Activated naive CD8-positive, alpha-beta T cell treated with anti-CD3 and anti-CD28 coated beads, Interleukin-2, amount 10 ng/mL, durations not matched to agents 7 days and 5 days (primary cell): Measurements from ENCODE around the gene PALD1. TPM values are rescaled to one million over a fixed set of nuclear protein-coding genes. Genes with fewer than 3 reads are reported as not detected.
"Not testable (repeated sequence)": the region's sequence is repeated elsewhere in the genome, so short reads cannot be mapped to it uniquely, and the experiment has no call there.

Experiments used
- ATAC-seq: fragments of 150-1000 bp; cut with Tn5 transposase; one replicate; pipeline ENCODE4 v1.10.0; 2021; ENCODE audit warnings: low read depth, moderate library complexity
- POLR2A ChIA-PET: fragments of 350-600 bp; sonication (Branson Sonifier 250); formaldehyde crosslinking; loops from one replicate; lab custom pipeline; 2021; ENCODE audit warnings: antibody characterized with exemption; lab: Charles Lee
- DNase-seq: peaks from one replicate; pipeline ENCODE4 v3.0.0; 2021
- H3K27ac Mint-ChIP-seq: one replicate; pipeline ENCODE4 v1.8.0; 2022; ENCODE audit warnings: mild to moderate bottlenecking, mixed read lengths
- H3K27me3 Mint-ChIP-seq: one replicate; pipeline ENCODE4 v1.8.0; 2022; ENCODE audit warnings: mild to moderate bottlenecking, moderate library complexity, mixed read lengths
- H3K36me3 Mint-ChIP-seq: one replicate; pipeline ENCODE4 v1.8.0; 2021; ENCODE audit warnings: mild to moderate bottlenecking, mixed read lengths
- H3K4me1 Mint-ChIP-seq: one replicate; pipeline ENCODE4 v1.8.0; 2021; ENCODE audit warnings: mixed read lengths
- H3K4me3 Mint-ChIP-seq: one replicate; pipeline ENCODE4 v1.8.0; 2022; ENCODE audit warnings: mild to moderate bottlenecking, moderate library complexity, mixed read lengths
- H3K9me3 Mint-ChIP-seq: one replicate; pipeline ENCODE4 v1.8.0; 2021; ENCODE audit warnings: mixed read lengths
- total RNA-seq, 2 experiments: library from RNA; stranded (reverse); gene quantifications; one replicate each; pipeline ENCODE4 v1.2.3, GENCODE V29; 2021

Gene PALD1
- total RNA-seq, 2 experiments from 2014 or later, result 1.1 to 1.4 TPM

DNA sequence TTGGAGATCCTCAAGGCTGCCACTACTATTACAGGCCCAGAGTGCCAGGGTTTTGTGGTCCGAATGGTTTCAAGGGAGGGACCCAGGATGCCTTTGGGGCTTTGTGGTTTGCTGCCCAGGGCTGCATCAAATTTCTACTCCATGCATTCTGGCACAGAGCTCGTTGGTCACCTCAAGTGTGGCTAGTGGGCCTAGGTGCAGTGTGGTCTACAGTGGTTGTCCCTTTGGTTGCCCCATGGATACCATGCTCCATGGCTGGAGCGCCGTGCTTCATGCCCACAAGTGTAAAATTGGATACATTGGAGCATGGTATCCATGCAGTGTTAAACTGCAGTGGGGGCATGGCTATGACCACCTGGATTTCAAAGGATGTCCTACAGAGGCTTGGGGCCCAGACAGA lies 129.4 kb downstream of the PALD1 start:
- no peak for DNase-seq
- peaks cover 33% of the 10 kb centered on the region for H3K4me1 Mint-ChIP-seq
- H3K27ac Mint-ChIP-seq, result no peak overlapping the region
- no peak overlapping the region for H3K4me3 Mint-ChIP-seq
- peaks cover 4% of the 10 kb centered on the region for H3K36me3 Mint-ChIP-seq
- POLR2A ChIA-PET, result no interaction called here
- no peaks in the 10 kb centered on the region for H3K27me3 Mint-ChIP-seq
- H3K9me3 Mint-ChIP-seq, result peaks cover 1% of the 10 kb centered on the region
- ATAC-seq, result no peak

GRCh38 chr10:70613941-70614340 lies 135.4 kb downstream of the PALD1 start:
- POLR2A ChIA-PET, result interaction anchor here (0.6 to 2.6 kb wide), 3 partner anchors 11 to 229 kb away, joined by 3 to 15 read pairs (median 3); partner anchors contain the start of gene PRF1
- Mint-ChIP-seq H3K4me1 (peaks cover 52% of the 10 kb centered on the region), H3K27ac (peak overlapping the region; percentile 56), H3K4me3 (peak overlapping the region; percentile 5), H3K9me3 (peaks cover 1% of the 10 kb centered on the region), H3K36me3 (peaks cover 2% of the 10 kb centered on the region), H3K27me3 (no peaks in the 10 kb centered on the region)
- DNase-seq (no peak), ATAC-seq (no peak)

GRCh38 chr10:70614364-70614763 lies 135.8 kb downstream of the PALD1 start:
- H3K27ac Mint-ChIP-seq, H3K9me3 Mint-ChIP-seq, H3K36me3 Mint-ChIP-seq, H3K27me3 Mint-ChIP-seq, DNase-seq, ATAC-seq: not testable (repeated sequence)
- peaks cover 55% of the 10 kb centered on the region for H3K4me1 Mint-ChIP-seq
- POLR2A ChIA-PET, result interaction anchor here (0.6 to 2.6 kb wide), 3 partner anchors 11 to 229 kb away, joined by 3 to 15 read pairs (median 3); partner anchors contain the start of gene PRF1
- H3K4me3 Mint-ChIP-seq, result peak overlapping the region; percentile 15

- Mint-ChIP-seq H3K27me3 (no peaks in the 10 kb centered on the region), H3K9me3 (peaks cover 2% of the 10 kb centered on the region), H3K36me3 (peaks cover 5% of the 10 kb centered on the region), H3K4me1 (peaks cover 51% of the 10 kb centered on the region), H3K4me3 (no peak overlapping the region), H3K27ac (no peak overlapping the region)
- no peak for ATAC-seq
- POLR2A ChIA-PET, result interaction anchor here (2.1 kb wide), 1 partner anchor 12 kb away, joined by 12 read pairs; the partner anchor contains the start of gene PRF1
- no peak for DNase-seq
These were observed 136.6 kb downstream of the PALD1 start for GRCh38 chr10:70615211-70615610.

DNA sequence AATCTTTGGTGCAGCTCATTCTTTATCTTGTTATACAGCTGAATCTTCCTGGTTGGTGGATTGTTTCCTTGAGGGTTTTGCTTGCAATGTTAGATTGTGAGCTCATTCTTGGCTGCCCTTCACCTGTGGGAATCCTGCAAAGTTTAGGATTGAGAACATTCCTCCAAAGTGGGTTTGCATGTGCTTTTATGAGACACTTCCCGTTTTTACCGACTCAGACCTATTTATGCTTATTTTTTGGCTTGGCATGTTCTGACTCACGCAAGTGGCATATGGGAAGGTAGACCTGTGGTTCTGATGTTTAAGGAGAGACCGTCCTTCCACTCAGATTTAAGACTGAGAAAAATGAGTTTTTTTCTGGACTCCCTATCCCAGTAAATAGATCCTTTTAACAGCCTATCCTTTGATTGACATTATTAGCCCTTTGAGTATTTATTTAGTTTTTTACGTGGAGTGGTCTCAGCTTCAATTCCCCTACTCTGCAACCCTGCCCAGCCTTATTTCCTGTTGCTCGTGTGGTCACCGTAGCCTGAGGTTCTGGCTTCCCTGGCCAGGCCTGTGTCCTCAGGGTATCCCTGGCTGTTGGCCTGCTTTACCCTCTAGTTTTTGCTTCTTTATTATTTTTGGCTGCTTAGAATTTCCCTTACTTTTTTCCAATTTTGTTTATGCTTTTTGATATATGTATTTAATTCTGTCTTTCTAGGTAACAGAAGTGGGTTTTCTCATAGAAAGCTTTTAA lies 137.4 kb downstream of the PALD1 start:
- POLR2A ChIA-PET, result interaction anchor here (2.1 kb wide), 1 partner anchor 13 kb away, joined by 12 read pairs; the partner anchor contains the start of gene PRF1
- Mint-ChIP-seq H3K27me3 (no peaks in the 10 kb centered on the region), H3K27ac (no peak overlapping the region), H3K4me3 (no peak overlapping the region), H3K36me3 (peaks cover 8% of the 10 kb centered on the region), H3K4me1 (peaks cover 45% of the 10 kb centered on the region), H3K9me3 (peaks cover 4% of the 10 kb centered on the region)
- ATAC-seq, result no peak
- no peak for DNase-seq

- Mint-ChIP-seq H3K27ac (no peak overlapping the region), H3K4me3 (peak overlapping the region; percentile 8), H3K9me3 (peaks cover 4% of the 10 kb centered on the region), H3K4me1 (peaks cover 43% of the 10 kb centered on the region), H3K36me3 (peaks cover 9% of the 10 kb centered on the region), H3K27me3 (no peaks in the 10 kb centered on the region)
- ATAC-seq (peak; percentile 60), DNase-seq (no peak)
- POLR2A ChIA-PET, result interaction anchor here (2.1 kb wide), 1 partner anchor 14 kb away, joined by 12 read pairs; the partner anchor contains the start of gene PRF1
These were observed 138.2 kb downstream of the PALD1 start for GRCh38 chr10:70616761-70617160.

Other genes starting within 250 kb of the PALD1 start
- gene PPA1, start 245.3 kb upstream of the PALD1 start, total RNA-seq, result 100 to 1,000 TPM; 107 to 110 TPM
- gene NPFFR1, start 194.8 kb upstream of the PALD1 start, total RNA-seq, result under 1 TPM in 1 of 2 experiments, not detected in 1; 0.03 TPM
- gene LRRC20, start 96.1 kb upstream of the PALD1 start, total RNA-seq, result 10 to 100 TPM; 13.0 to 13.3 TPM
- 10 to 100 TPM; 49.3 to 54.2 TPM for gene EIF4EBP2, start 74.6 kb upstream of the PALD1 start, total RNA-seq
- not detected for gene NODAL, start 37.1 kb upstream of the PALD1 start, total RNA-seq
- 100 to 1,000 TPM; 165 to 170 TPM for gene PRF1, start 124.0 kb downstream of the PALD1 start, total RNA-seq
- gene ADAMTS14, start 193.7 kb downstream of the PALD1 start, total RNA-seq, result not detected